Loucy (cell line): ENCODE measurements around the gene EVA1B.

Experiments used
- EZH2phosphoT487 ChIP-seq: fragments of 200-600 bp; IDR thresholded peaks from 2 replicates; pipeline ENCODE4 v1.6.1; 2018; ENCODE audit warnings: antibody characterized with exemption, mild to moderate bottlenecking, moderate library complexity, borderline replicate concordance
- TF ChIP-seq, protein P1 (sequence below): fragments of 200-600 bp; sonication (generic); conservative IDR thresholded peaks from 2 replicates; pipeline ENCODE4 v1.5.1; 2014; ENCODE audit warnings: mild to moderate bottlenecking, antibody characterized with exemption, low read length

DNA sequence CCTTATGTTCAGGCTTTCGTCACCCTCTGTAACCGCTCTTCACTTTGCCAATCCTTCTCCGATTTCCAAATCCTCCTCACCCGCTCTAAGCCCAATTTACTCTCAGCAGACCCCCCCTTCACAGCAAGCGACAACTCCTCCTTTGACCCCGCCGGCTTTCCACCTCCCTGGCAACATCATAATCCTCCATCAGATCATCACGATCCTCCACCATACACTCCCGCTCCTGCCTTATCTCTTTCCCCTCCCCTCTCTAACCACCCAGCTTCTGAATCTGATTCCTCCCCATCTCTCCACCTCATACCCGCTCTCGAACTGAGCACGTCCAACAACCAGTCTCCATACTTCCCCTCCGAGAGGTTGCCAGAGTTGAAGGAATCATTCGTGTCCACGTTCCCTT is 7.5 kb upstream of the EVA1B start:
- TF ChIP-seq, protein P1, sequence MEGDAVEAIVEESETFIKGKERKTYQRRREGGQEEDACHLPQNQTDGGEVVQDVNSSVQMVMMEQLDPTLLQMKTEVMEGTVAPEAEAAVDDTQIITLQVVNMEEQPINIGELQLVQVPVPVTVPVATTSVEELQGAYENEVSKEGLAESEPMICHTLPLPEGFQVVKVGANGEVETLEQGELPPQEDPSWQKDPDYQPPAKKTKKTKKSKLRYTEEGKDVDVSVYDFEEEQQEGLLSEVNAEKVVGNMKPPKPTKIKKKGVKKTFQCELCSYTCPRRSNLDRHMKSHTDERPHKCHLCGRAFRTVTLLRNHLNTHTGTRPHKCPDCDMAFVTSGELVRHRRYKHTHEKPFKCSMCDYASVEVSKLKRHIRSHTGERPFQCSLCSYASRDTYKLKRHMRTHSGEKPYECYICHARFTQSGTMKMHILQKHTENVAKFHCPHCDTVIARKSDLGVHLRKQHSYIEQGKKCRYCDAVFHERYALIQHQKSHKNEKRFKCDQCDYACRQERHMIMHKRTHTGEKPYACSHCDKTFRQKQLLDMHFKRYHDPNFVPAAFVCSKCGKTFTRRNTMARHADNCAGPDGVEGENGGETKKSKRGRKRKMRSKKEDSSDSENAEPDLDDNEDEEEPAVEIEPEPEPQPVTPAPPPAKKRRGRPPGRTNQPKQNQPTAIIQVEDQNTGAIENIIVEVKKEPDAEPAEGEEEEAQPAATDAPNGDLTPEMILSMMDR = no peak
- TF ChIP-seq EZH2phosphoT487 = no peak
